GM19372 (cell line): ENCODE measurements around the gene FOXD4L6.
"Not testable (repeated sequence)": the region's sequence is repeated elsewhere in the genome, so short reads cannot be mapped to it uniquely, and the experiment has no call there.

Source experiments
- ATAC-seq: cut with Tn5 transposase; IDR thresholded peaks from one replicate; pipeline ENCODE4 v1.9.1; 2021; ENCODE audit warnings: mild to moderate bottlenecking, low read depth, moderate library complexity; ENCODE audit not compliant: unreplicated experiment

The FOXD4L6 gene

GRCh38 chr9:41128581-41128980 is at the start of gene FOXD4L6:
FOXD4L6 (minus strand) TSS chr9:41128681; CDS start chr9:41128383, 298 bp downstream.
- not testable (repeated sequence) for ATAC-seq

- ATAC-seq = not testable (repeated sequence)
These were observed 46.5 kb upstream of the FOXD4L6 start for GRCh38 chr9:41174994-41175393.

GRCh38 chr9:41150116-41150515 is 21.6 kb upstream of the FOXD4L6 start:
- ATAC-seq = not testable (repeated sequence)

GRCh38 chr9:41141878-41142277 is 13.4 kb upstream of the FOXD4L6 start:
- not testable (repeated sequence) for ATAC-seq

- not testable (repeated sequence) for ATAC-seq
These were observed 1.6 kb downstream of the FOXD4L6 start for GRCh38 chr9:41126746-41127446.

- not testable (repeated sequence) for ATAC-seq
These were observed 2.5 kb downstream of the FOXD4L6 start for GRCh38 chr9:41125936-41126335.

GRCh38 chr9:41125109-41125658 is 3.3 kb downstream of the FOXD4L6 start:
- ATAC-seq = not testable (repeated sequence)

GRCh38 chr9:41124250-41125108 is 4.0 kb downstream of the FOXD4L6 start:
- not testable (repeated sequence) for ATAC-seq

- ATAC-seq = not testable (repeated sequence)
These were observed 4.7 kb downstream of the FOXD4L6 start for GRCh38 chr9:41123812-41124211.

GRCh38 chr9:41123396-41123795 is 5.1 kb downstream of the FOXD4L6 start:
- not testable (repeated sequence) for ATAC-seq

- ATAC-seq = not testable (repeated sequence)
These were observed 7.8 kb downstream of the FOXD4L6 start for GRCh38 chr9:41120696-41121095.

- not testable (repeated sequence) for ATAC-seq
These were observed 8.8 kb downstream of the FOXD4L6 start for GRCh38 chr9:41119719-41120118.

- not testable (repeated sequence) for ATAC-seq
These were observed 9.2 kb downstream of the FOXD4L6 start for GRCh38 chr9:41119311-41119710.

GRCh38 chr9:41113348-41113747 is 15.1 kb downstream of the FOXD4L6 start:
- ATAC-seq = not testable (repeated sequence)

GRCh38 chr9:41111414-41111813 is 17.1 kb downstream of the FOXD4L6 start:
- ATAC-seq = not testable (repeated sequence)

- ATAC-seq = not testable (repeated sequence)
These were observed 17.6 kb downstream of the FOXD4L6 start for GRCh38 chr9:41110913-41111312.

- not testable (repeated sequence) for ATAC-seq
These were observed 19.2 kb downstream of the FOXD4L6 start for GRCh38 chr9:41109253-41109652.

- ATAC-seq = not testable (repeated sequence)
These were observed 19.7 kb downstream of the FOXD4L6 start for GRCh38 chr9:41108816-41109215.

GRCh38 chr9:41106472-41107116 is 21.9 kb downstream of the FOXD4L6 start:
- not testable (repeated sequence) for ATAC-seq

GRCh38 chr9:41105557-41106253 is 22.8 kb downstream of the FOXD4L6 start:
- not testable (repeated sequence) for ATAC-seq
